DOHH2 (cell line): Measurements from ENCODE around the gene CDH4.

ENCODE experiments used
- EZH2phosphoT487 ChIP-seq: fragments of 200-600 bp; sonication (generic); IDR thresholded peaks from 2 replicates; pipeline ENCODE4 v1.6.1; 2017; ENCODE audit warnings: borderline replicate concordance, mild to moderate bottlenecking, antibody characterized with exemption, low read length, moderate library complexity, mixed read lengths
- TF ChIP-seq, protein P1 (sequence below): fragments of 200-600 bp; sonication (generic); IDR thresholded peaks from one replicate; pipeline ENCODE4 v1.5.1; 2014; ENCODE audit warnings: antibody characterized with exemption, mild to moderate bottlenecking, low read depth, low read length; ENCODE audit not compliant: poor library complexity, severe bottlenecking

DNA sequence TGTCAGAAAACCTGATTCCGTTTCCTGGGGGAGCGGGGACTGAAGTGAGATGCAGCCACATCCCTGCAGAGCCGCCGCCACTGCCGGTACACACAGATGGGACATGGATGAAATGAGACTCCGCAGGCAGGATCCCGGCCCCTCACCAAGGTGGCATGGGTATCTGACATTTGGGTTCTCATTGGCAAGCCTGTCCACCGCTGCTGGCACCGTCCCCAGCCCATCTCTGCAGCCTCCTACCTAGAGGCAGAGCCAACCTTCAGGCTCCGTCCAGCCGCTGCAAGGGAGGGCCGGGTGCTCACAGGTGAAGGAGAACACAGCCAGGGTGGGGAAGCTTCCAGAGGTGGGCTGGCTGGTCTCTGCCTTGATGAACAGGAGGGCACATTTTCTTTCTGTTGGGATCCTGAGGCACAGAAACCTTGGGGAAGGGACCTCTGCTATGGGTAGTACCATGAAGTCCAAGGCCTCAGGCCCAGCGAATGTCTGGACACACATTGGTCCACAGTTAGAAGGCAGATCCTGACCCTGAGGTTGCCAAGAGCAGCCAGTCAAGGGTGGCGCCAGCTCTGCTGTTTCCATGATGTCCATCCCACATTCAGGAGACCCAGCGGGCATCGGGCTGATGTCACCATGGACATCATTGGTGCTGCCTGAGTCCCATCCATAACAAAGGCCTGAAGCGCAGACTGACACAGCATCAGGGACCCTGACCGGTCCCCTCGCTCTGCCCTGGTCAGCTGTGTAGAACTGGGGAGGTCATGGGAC lies 636.2 kb downstream of the CDH4 start:
- TF ChIP-seq, protein P1, sequence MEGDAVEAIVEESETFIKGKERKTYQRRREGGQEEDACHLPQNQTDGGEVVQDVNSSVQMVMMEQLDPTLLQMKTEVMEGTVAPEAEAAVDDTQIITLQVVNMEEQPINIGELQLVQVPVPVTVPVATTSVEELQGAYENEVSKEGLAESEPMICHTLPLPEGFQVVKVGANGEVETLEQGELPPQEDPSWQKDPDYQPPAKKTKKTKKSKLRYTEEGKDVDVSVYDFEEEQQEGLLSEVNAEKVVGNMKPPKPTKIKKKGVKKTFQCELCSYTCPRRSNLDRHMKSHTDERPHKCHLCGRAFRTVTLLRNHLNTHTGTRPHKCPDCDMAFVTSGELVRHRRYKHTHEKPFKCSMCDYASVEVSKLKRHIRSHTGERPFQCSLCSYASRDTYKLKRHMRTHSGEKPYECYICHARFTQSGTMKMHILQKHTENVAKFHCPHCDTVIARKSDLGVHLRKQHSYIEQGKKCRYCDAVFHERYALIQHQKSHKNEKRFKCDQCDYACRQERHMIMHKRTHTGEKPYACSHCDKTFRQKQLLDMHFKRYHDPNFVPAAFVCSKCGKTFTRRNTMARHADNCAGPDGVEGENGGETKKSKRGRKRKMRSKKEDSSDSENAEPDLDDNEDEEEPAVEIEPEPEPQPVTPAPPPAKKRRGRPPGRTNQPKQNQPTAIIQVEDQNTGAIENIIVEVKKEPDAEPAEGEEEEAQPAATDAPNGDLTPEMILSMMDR: no peak
- no peak for TF ChIP-seq EZH2phosphoT487
